Panc1 (cell line): Measurements from ENCODE around the gene CALU. TPM values are rescaled to one million over a fixed set of nuclear protein-coding genes. Genes with fewer than 3 reads are reported as not detected.

Source experiments
- ATAC-seq: fragments of 200-7000 bp; cut with Tn5 transposase; 2 replicates; pipeline ENCODE4 v1.9.1; 2020; ENCODE audit warnings: mild to moderate bottlenecking, moderate library complexity
- BruUV-seq: library from RNA; stranded (reverse); fragments of 400-500 nt; replicated peaks from 2 replicates; lab custom pipeline; 2021; lab: Mats Ljungman, UMichigan
- CTCF ChIA-PET: fragments of 300-600 bp; sonication (Branson Sonifier 250); formaldehyde crosslinking; loops from one replicate; lab custom pipeline; 2022; ENCODE audit warnings: antibody characterized with exemption; lab: Charles Lee
- POLR2A ChIA-PET: fragments of 300-600 bp; sonication (Branson Sonifier 250); formaldehyde crosslinking; loops from one replicate; lab custom pipeline; 2022; ENCODE audit warnings: antibody characterized with exemption; lab: Charles Lee
- DNase-seq: peaks from one replicate; pipeline ENCODE4 v3.0.0-alpha.2; 2010; ENCODE audit warnings: low read depth, low spot score
- H3K27ac ChIP-seq: 2 replicates; pipeline ENCODE4 v1.5.1; 2011; ENCODE audit warnings: mild to moderate bottlenecking, low read length, inconsistent platforms
- H3K27me3 ChIP-seq: fragments of 200-500 bp; sonication (Bioruptor generic); 2 replicates; pipeline ENCODE4 v1.6.0; 2014; ENCODE audit warnings: low read length, inconsistent platforms; ENCODE audit not compliant: control insufficient read depth, insufficient read depth
- H3K36me3 ChIP-seq: fragments of 200-500 bp; sonication (Bioruptor generic); 2 replicates; pipeline ENCODE4 v1.5.1; 2014; ENCODE audit warnings: inconsistent platforms, mild to moderate bottlenecking, low read length, moderate library complexity; ENCODE audit not compliant: control insufficient read depth, insufficient read depth
- H3K4me1 ChIP-seq: 2 replicates; pipeline ENCODE4 v1.5.1; 2011; ENCODE audit warnings: inconsistent platforms, mild to moderate bottlenecking, low read length, moderate library complexity; ENCODE audit not compliant: control insufficient read depth, insufficient read depth
- H3K4me3 ChIP-seq, 2 experiments: 2 replicates each; pipeline ENCODE4 v1.5.1; 2011 to 2012; ENCODE audit warnings: low read depth in 2 of 2, low read length in 2 of 2, mild to moderate bottlenecking in 2 of 2, inconsistent platforms in 1 of 2, moderate library complexity in 1 of 2
- H3K9me3 ChIP-seq: fragments of 200-500 bp; sonication (Bioruptor generic); 2 replicates; pipeline ENCODE4 v1.5.1; 2014; ENCODE audit warnings: low read depth, mild to moderate bottlenecking, inconsistent platforms, low read length, moderate library complexity; ENCODE audit not compliant: control insufficient read depth, insufficient read depth
- POLR2AphosphoS5 ChIP-seq: IDR thresholded peaks from 2 replicates; pipeline ENCODE4 v1.6.1; 2012; ENCODE audit warnings: mild to moderate bottlenecking, low read depth, low read length, moderate library complexity
- SIN3A ChIP-seq: IDR thresholded peaks from 2 replicates; pipeline ENCODE4 v1.6.1; 2012; ENCODE audit warnings: low read depth, mild to moderate bottlenecking, low read length, moderate library complexity, borderline replicate concordance; ENCODE audit not compliant: insufficient read depth
- TCF7L2 ChIP-seq: IDR thresholded peaks from 2 replicates; pipeline ENCODE4 v1.6.1; 2011; ENCODE audit warnings: mild to moderate bottlenecking, low read depth, low read length, inconsistent platforms
- in situ Hi-C: cut with HindIII; loops from 2 replicates; pipeline ENCODE4 v1.10.0; 2016; ENCODE audit warnings: low sequenced_read_pairs, low pct_unique_long_range_greater_than_20kb
- intact Hi-C: fragments of 100-400 bp; cut with micrococcal nuclease; formaldehyde crosslinking; loops from one replicate; pipeline ENCODE4 v1.10.0; 2022; ENCODE audit not compliant: unreplicated experiment
- total RNA-seq: library from RNA; stranded (reverse); gene quantifications from one replicate; pipeline ENCODE4 v1.2.1, GENCODE V29; 2021; ENCODE audit not compliant: unreplicated experiment
- TF ChIP-seq, protein P1 (sequence below), 2 experiments: IDR thresholded peaks; 2 replicates each; pipeline ENCODE4 v1.6.1; 2011 to 2012; ENCODE audit warnings: low read depth in 2 of 2, control low read depth in 1 of 2, low read length in 1 of 2, mild to moderate bottlenecking in 1 of 2, moderate library complexity in 1 of 2; ENCODE audit not compliant: insufficient read depth in 1 of 2
- TF ChIP-seq, protein P2 (sequence below): fragments of 450-650 bp; IDR thresholded peaks from 2 replicates; pipeline ENCODE4 v1.5.1; 2017; ENCODE audit warnings: mild to moderate bottlenecking

Gene CALU
- total RNA-seq, 1 experiment from 2014 or later, result 210 TPM

- Histone ChIP-seq H3K9me3 (no peaks in the 10 kb centered on the region), H3K4me1 (no peaks in the 10 kb centered on the region; the same call in 1 of the 2 replicates), H3K4me3 (no peak overlapping the region), H3K27ac (no peak overlapping the region), H3K27me3 (peaks cover 3% of the 10 kb centered on the region; the same call in 1 of the 2 replicates), H3K36me3 (no peaks in the 10 kb centered on the region; the same call in 1 of the 2 replicates)
- ATAC-seq (no peak), DNase-seq (no peak)
- intact Hi-C loops (loop anchor here (5.0 kb wide), 1 partner anchor 71 kb away; a partner anchor contains a TSS), in situ Hi-C loops (no loop called here)
- ChIA-PET POLR2A (no interaction called here), CTCF (no interaction called here)
- BruUV-seq, result no TSS peak
- TF ChIP-seq SIN3A, result no peak
- TF ChIP-seq TCF7L2, result no peak
Observed at GRCh38 chr7:128796327-128796726, 57.2 kb downstream of the CALU start.

DNA sequence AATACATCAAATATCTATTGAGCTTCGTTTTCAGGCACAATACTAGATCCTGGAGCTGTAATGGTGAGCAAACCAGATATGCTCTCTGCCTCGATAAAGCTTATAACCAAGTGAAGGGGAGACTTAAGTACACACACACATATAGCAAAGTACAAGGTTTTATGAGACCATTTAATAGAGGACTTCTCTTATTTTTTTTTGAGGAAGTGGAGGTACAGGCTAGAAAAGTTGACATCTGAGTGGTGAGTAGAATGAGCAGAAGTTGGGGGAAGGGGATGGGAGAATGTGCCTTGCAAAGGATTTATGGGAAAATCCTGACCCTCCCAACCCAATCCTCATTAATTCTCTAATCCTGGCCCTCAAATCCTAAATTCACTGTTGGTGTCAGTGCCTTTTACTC, 60.3 kb downstream of the CALU start:
- ATAC-seq, result no peak
- Histone ChIP-seq H3K4me3 (no peak overlapping the region), H3K9me3 (no peaks in the 10 kb centered on the region), H3K4me1 (no peaks in the 10 kb centered on the region), H3K27ac (no peak overlapping the region), H3K36me3 (no peaks in the 10 kb centered on the region), H3K27me3 (0 out of 2 replicates have a peak, but pooled peaks cover 2% of the 10 kb centered on the region)
- ChIA-PET CTCF (no interaction called here), POLR2A (no interaction called here)
- intact Hi-C loops, result loop anchor here (5.0 kb wide), 1 partner anchor 68 kb away; a partner anchor contains a TSS
- no TSS peak for BruUV-seq
- in situ Hi-C loops, result no loop called here
- DNase-seq, result no peak
- TF ChIP-seq, protein P1, sequence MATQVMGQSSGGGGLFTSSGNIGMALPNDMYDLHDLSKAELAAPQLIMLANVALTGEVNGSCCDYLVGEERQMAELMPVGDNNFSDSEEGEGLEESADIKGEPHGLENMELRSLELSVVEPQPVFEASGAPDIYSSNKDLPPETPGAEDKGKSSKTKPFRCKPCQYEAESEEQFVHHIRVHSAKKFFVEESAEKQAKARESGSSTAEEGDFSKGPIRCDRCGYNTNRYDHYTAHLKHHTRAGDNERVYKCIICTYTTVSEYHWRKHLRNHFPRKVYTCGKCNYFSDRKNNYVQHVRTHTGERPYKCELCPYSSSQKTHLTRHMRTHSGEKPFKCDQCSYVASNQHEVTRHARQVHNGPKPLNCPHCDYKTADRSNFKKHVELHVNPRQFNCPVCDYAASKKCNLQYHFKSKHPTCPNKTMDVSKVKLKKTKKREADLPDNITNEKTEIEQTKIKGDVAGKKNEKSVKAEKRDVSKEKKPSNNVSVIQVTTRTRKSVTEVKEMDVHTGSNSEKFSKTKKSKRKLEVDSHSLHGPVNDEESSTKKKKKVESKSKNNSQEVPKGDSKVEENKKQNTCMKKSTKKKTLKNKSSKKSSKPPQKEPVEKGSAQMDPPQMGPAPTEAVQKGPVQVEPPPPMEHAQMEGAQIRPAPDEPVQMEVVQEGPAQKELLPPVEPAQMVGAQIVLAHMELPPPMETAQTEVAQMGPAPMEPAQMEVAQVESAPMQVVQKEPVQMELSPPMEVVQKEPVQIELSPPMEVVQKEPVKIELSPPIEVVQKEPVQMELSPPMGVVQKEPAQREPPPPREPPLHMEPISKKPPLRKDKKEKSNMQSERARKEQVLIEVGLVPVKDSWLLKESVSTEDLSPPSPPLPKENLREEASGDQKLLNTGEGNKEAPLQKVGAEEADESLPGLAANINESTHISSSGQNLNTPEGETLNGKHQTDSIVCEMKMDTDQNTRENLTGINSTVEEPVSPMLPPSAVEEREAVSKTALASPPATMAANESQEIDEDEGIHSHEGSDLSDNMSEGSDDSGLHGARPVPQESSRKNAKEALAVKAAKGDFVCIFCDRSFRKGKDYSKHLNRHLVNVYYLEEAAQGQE (IDR thresholded peaks at IDR 0.05; ENCODE audit: insufficient read depth in 1 of 2, low read depth in 2 of 2, low read length in 1 of 2), result no peak
- TF ChIP-seq TCF7L2 (no peak), POLR2AphosphoS5 (no peak), SIN3A (no peak)
- TF ChIP-seq, protein P2, sequence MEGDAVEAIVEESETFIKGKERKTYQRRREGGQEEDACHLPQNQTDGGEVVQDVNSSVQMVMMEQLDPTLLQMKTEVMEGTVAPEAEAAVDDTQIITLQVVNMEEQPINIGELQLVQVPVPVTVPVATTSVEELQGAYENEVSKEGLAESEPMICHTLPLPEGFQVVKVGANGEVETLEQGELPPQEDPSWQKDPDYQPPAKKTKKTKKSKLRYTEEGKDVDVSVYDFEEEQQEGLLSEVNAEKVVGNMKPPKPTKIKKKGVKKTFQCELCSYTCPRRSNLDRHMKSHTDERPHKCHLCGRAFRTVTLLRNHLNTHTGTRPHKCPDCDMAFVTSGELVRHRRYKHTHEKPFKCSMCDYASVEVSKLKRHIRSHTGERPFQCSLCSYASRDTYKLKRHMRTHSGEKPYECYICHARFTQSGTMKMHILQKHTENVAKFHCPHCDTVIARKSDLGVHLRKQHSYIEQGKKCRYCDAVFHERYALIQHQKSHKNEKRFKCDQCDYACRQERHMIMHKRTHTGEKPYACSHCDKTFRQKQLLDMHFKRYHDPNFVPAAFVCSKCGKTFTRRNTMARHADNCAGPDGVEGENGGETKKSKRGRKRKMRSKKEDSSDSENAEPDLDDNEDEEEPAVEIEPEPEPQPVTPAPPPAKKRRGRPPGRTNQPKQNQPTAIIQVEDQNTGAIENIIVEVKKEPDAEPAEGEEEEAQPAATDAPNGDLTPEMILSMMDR, result no peak

DNA sequence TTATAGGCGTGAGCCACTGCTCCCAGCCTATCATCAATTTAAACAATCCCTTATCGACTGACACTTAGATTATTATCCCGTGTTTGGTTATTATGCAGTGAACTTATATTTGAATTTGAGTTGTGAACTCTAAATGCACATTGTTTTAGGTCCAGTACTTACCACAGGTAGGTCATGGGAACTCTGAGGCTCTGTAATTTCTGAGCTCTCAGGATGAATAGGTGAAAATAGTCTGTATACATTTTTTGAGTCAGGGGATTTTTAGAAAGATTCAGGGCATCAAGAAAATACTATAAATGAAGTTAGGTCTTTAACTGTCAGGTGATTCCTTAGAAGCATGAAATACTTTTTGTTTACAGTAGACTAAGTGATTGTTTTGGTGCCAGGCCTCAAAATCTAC, 61.4 kb downstream of the CALU start:
- Histone ChIP-seq H3K4me1 (no peaks in the 10 kb centered on the region), H3K4me3 (no peak overlapping the region), H3K36me3 (no peaks in the 10 kb centered on the region), H3K9me3 (no peaks in the 10 kb centered on the region), H3K27me3 (0 out of 2 replicates have a peak, but pooled peaks cover 2% of the 10 kb centered on the region), H3K27ac (no peak overlapping the region)
- POLR2A ChIA-PET, result no interaction called here
- no peak for ATAC-seq
- CTCF ChIA-PET, result no interaction called here
- no peak for DNase-seq
- in situ Hi-C loops (no loop called here), intact Hi-C loops (no loop called here)
- BruUV-seq, result no TSS peak
- TF ChIP-seq, protein P2, result no peak
- no peak for TF ChIP-seq POLR2AphosphoS5
- TF ChIP-seq TCF7L2, result no peak
